Endothelial cell of umbilical vein (primary cell): ENCODE data around the gene ELAC1. TPM values are rescaled to one million over a fixed set of nuclear protein-coding genes. Genes with fewer than 3 reads are reported as not detected.

Experiments used
- BruUV-seq: library from RNA; stranded (reverse); fragments of 400-500 nt; replicated peaks from 2 replicates; lab custom pipeline; 2021; lab: Mats Ljungman, UMichigan
- CTCF ChIA-PET: fragments of 300-600, 350-600 bp; sonication (Branson Sonifier 250); formaldehyde crosslinking; loops from one replicate; lab custom pipeline; 2021; ENCODE audit warnings: antibody characterized with exemption, inconsistent platforms; lab: Charles Lee
- POLR2A ChIA-PET: fragments of 300-600, 350-600 bp; sonication (Branson Sonifier 250); formaldehyde crosslinking; loops from one replicate; lab custom pipeline; 2021; ENCODE audit warnings: antibody characterized with exemption, inconsistent platforms; lab: Charles Lee
- DNase-seq: peaks from one replicate; pipeline ENCODE4 v3.0.0-alpha.2; 2011; ENCODE audit warnings: low read depth, low spot score
- FAIRE-seq: peaks from 2 replicates; lab custom pipeline; 2011; peaks lifted over from hg19 to GRCh38; lab: Jason Lieb, UNC
- H2AFZ ChIP-seq: 2 replicates; pipeline ENCODE4 v1.6.0; 2012; ENCODE audit warnings: low read depth, low read length, control low read depth, inconsistent platforms
- H3K27ac ChIP-seq: 2 replicates; pipeline ENCODE4 v1.5.1; 2011; ENCODE audit warnings: low read depth, mild to moderate bottlenecking, control low read depth, low read length, moderate library complexity; ENCODE audit not compliant: insufficient read depth
- H3K27me3 ChIP-seq, 2 experiments: 2 replicates each; pipeline versions ENCODE4 v1.6.0 to v1.6.1; 2011; ENCODE audit warnings: low read length in 2 of 2, mixed read lengths in 1 of 2; ENCODE audit not compliant: control insufficient read depth in 2 of 2, insufficient read depth in 2 of 2
- H3K36me3 ChIP-seq, 2 experiments: 2 replicates in 1 of 2; 3 replicates in 1 of 2; pipeline ENCODE4 v1.5.1; 2011; ENCODE audit warnings: low read length in 2 of 2, mild to moderate bottlenecking in 1 of 2, moderate library complexity in 1 of 2; ENCODE audit not compliant: control insufficient read depth in 2 of 2, insufficient read depth in 2 of 2; ENCODE audit errors: extremely low read depth in 1 of 2
- H3K4me1 ChIP-seq: 3 replicates; pipeline ENCODE4 v1.5.1; 2011; ENCODE audit warnings: mild to moderate bottlenecking, low read length; ENCODE audit not compliant: control insufficient read depth, insufficient read depth; ENCODE audit errors: extremely low read depth
- H3K4me2 ChIP-seq: 2 replicates; pipeline ENCODE4 v1.6.1; 2011; ENCODE audit warnings: low read length, control low read depth, mixed read lengths; ENCODE audit not compliant: insufficient read depth
- H3K4me3 ChIP-seq, 3 experiments: fragments of 200-600 bp in 1 of 3; sonication (generic), shearing (Covaris generic) in 1 of 3; replicated peaks in 1 of 3; 2 replicates each; pipeline ENCODE4 v1.5.1; 2011 to 2016; ENCODE audit warnings: control low read depth in 3 of 3, low read length in 3 of 3, mild to moderate bottlenecking in 2 of 3, inconsistent platforms in 1 of 3, low read depth in 1 of 3, moderate library complexity in 1 of 3; ENCODE audit not compliant: insufficient read depth in 1 of 3
- H3K79me2 ChIP-seq: 2 replicates; pipeline ENCODE4 v1.6.0; 2012; ENCODE audit warnings: low read length, inconsistent platforms; ENCODE audit not compliant: control insufficient read depth, insufficient read depth
- H3K9ac ChIP-seq: replicated peaks from 2 replicates; pipeline ENCODE3; 2011; ENCODE audit warnings: low read length, control low read depth; ENCODE audit not compliant: insufficient read depth; ENCODE audit errors: extremely low read depth
- H3K9me1 ChIP-seq: replicated peaks from 3 replicates; pipeline ENCODE4 v1.6.0; 2011; ENCODE audit warnings: mild to moderate bottlenecking, low read length; ENCODE audit not compliant: control insufficient read depth, insufficient read depth; ENCODE audit errors: extremely low read depth
- H3K9me3 ChIP-seq: replicated peaks from 2 replicates; pipeline ENCODE4 v1.5.1; 2012; ENCODE audit warnings: low read length, inconsistent platforms; ENCODE audit not compliant: control insufficient read depth, insufficient read depth
- H4K20me1 ChIP-seq: replicated peaks from 2 replicates; pipeline ENCODE3; 2011; ENCODE audit warnings: mild to moderate bottlenecking, low read length; ENCODE audit not compliant: control insufficient read depth, insufficient read depth; ENCODE audit errors: extremely low read depth
- EZH2 ChIP-seq: IDR thresholded peaks from 2 replicates; pipeline ENCODE4 v1.6.1; 2012; ENCODE audit warnings: borderline replicate concordance, low read depth, mild to moderate bottlenecking, moderate library complexity, low read length, inconsistent platforms; ENCODE audit not compliant: severe bottlenecking
- FOS ChIP-seq: IDR thresholded peaks from 2 replicates; pipeline ENCODE4 v1.6.1; 2011; ENCODE audit warnings: mild to moderate bottlenecking, low read length, moderate library complexity, borderline replicate concordance; ENCODE audit not compliant: insufficient read depth
- JUN ChIP-seq: IDR thresholded peaks from 2 replicates; pipeline ENCODE4 v1.6.1; 2011; ENCODE audit warnings: borderline replicate concordance, low read depth; ENCODE audit not compliant: insufficient read length, insufficient read depth
- MYC ChIP-seq: IDR thresholded peaks from one replicate; pipeline ENCODE4 v1.6.1; 2011; ENCODE audit warnings: mild to moderate bottlenecking, low read depth, low read length
- POLR2A ChIP-seq: IDR thresholded peaks from 2 replicates; pipeline ENCODE4 v1.6.1; 2012; ENCODE audit warnings: low read depth, mild to moderate bottlenecking, control low read depth, low read length
- dilution Hi-C: fragments of 300-500 bp; cut with MboI; formaldehyde crosslinking; loops from one replicate; pipeline ENCODE4 v1.15.0; 2019; ENCODE audit warnings: low sequenced_read_pairs; ENCODE audit not compliant: extremely low pct_ligation_motif_present
- intact Hi-C: fragments of 100-400 bp; cut with micrococcal nuclease; formaldehyde crosslinking; loops from one replicate; pipeline ENCODE4 v1.10.0; 2022
- polyA plus RNA-seq, 4 experiments: library from polyadenylated mRNA; depleted of rRNA in 3 of 4; stranded (reverse) in 3 of 4; unstranded in 1 of 4; fragments of >200 nt; gene quantifications; 2 replicates each; pipeline versions ENCODE4 v1.2.1 to v1.2.3, GENCODE V29; 2011 to 2012; ENCODE audit warnings: missing spikeins in 1 of 4
- total RNA-seq: library from RNA; stranded (reverse); gene quantifications from 2 replicates; pipeline ENCODE4 v1.2.3, GENCODE V29; 2021

Gene ELAC1
- total and polyA plus RNA-seq, 2 donors (not counting 3 experiments of a cell fraction or from before 2014, with no cell fraction given) = 3.6 to 7.6 TPM

GRCh38 chr18:50928551-50928950 lies 39.3 kb upstream of the ELAC1 start:
- Histone ChIP-seq H2AFZ (no peak overlapping the region), H3K27ac (no peak overlapping the region), H3K36me3 (peaks cover 0 to 3% of the 10 kb centered on the region in 2 experiments), H4K20me1 (no peaks in the 10 kb centered on the region), H3K4me2 (no peak overlapping the region), H3K4me1 (no peaks in the 10 kb centered on the region), H3K9me3 (no peaks in the 10 kb centered on the region), H3K4me3 (no peak overlapping the region), H3K79me2 (no peaks in the 10 kb centered on the region), H3K27me3 (no peaks in the 10 kb centered on the region), H3K9me1 (no peaks in the 10 kb centered on the region), H3K9ac (no peak overlapping the region)
- dilution Hi-C loops (no loop called here), intact Hi-C loops (no loop called here)
- BruUV-seq = no TSS peak
- ChIA-PET CTCF (no interaction called here), POLR2A (no interaction called here)
- no peak for DNase-seq
- FAIRE-seq = no peak
- no peak for TF ChIP-seq JUN
- no peak for TF ChIP-seq POLR2A
- no peak for TF ChIP-seq EZH2

DNA sequence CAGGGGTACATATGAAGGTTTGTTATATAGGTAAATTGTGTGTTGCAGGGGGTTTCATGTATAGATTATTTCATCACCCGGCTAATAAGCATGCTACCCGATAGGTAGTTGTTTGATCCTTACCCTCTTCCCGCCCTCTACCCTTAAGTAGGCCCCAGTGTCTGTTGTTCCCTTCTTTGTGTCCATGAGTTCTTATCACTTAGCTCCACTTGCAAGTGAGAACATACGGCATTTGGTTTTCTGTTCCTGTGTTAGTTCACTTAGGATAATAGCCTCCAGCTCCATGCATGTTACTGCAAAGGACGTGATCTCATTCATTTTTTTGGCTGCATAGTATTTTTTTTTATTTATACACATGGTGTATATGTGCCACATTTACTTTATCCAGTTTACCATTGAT lies 34.2 kb upstream of the ELAC1 start:
- no peak for FAIRE-seq

More for the DNA sequence above, 34.2 kb upstream of the ELAC1 start:
- no peaks in the 10 kb centered on the region for H3K79me2 ChIP-seq
- no peaks in the 10 kb centered on the region for H4K20me1 ChIP-seq
- H3K4me2 ChIP-seq = no peak overlapping the region
- POLR2A ChIA-PET = no interaction called here
- H3K9ac ChIP-seq = no peak overlapping the region
- H3K4me1 ChIP-seq = no peaks in the 10 kb centered on the region
- no peak for TF ChIP-seq FOS
- TF ChIP-seq JUN = no peak
- TF ChIP-seq MYC = no peak
- TF ChIP-seq EZH2 = no peak
- intact Hi-C loops = no loop called here
- no peak overlapping the region for H2AFZ ChIP-seq
- no peaks in the 10 kb centered on the region for H3K9me3 ChIP-seq
- BruUV-seq = no TSS peak
- no peaks in the 10 kb centered on the region for H3K27me3 ChIP-seq
- dilution Hi-C loops = no loop called here
- H3K4me3 ChIP-seq = no peak overlapping the region
- no peak overlapping the region for H3K27ac ChIP-seq
- CTCF ChIA-PET = no interaction called here
- no peaks in the 10 kb centered on the region for H3K36me3 ChIP-seq
- no peak for DNase-seq
- H3K9me1 ChIP-seq = no peaks in the 10 kb centered on the region
